ENCODE data around the gene FUT1. TPM values are rescaled to one million over a fixed set of nuclear protein-coding genes. Genes with fewer than 3 reads are reported as not detected.
A peak's percentile ranks its signal among the peaks of the same experiment; 100 is the strongest.

The FUT1 gene
- total RNA-seq, 1 experiment from 2014 or later: 11.5 TPM

GRCh38 chr19:48799358-48800300 lies 47.2 kb upstream of the FUT1 start:
- Mint-ChIP-seq H3K4me1 (peaks cover 15% of the 10 kb centered on the region), H3K36me3 (no peaks in the 10 kb centered on the region), H3K4me3 (no peak overlapping the region), H3K27ac (peak overlapping the region; percentile 78), H3K27me3 (ENCODE audit: low read depth) (no peaks in the 10 kb centered on the region; the same call in 1 of the 2 replicates), H3K9me3 (no peaks in the 10 kb centered on the region)
- DNase-seq (ENCODE audit: low spot score) (no peak), ATAC-seq (no peak)
- ChIA-PET CTCF (interaction anchor here (0.5 to 3.5 kb wide), 13 partner anchors 7 to 209 kb away, joined by 3 to 26 read pairs (median 6); partner anchors contain the start of genes GYS1, HSD17B14 and RUVBL2), POLR2A (interaction anchor here (0.6 kb wide), 1 partner anchor 123 kb away, joined by 3 read pairs; no protein-coding TSS in a partner anchor)
- TF ChIP-seq ELF4 (CRISPR knock-in tag; IDR thresholded peaks at IDR 0.05; ENCODE audit: low read depth) (no peak), MYBL2 (CRISPR knock-in tag; IDR thresholded peaks at IDR 0.05) (no peak), AR (CRISPR knock-in tag; IDR thresholded peaks at IDR 0.05) (no peak), KAT7 (CRISPR knock-in tag; IDR thresholded peaks at IDR 0.05; ENCODE audit: borderline replicate concordance) (no peak), IRF2 (CRISPR knock-in tag; IDR thresholded peaks at IDR 0.05; ENCODE audit: borderline replicate concordance, low read depth) (no peak), CREM (CRISPR knock-in tag; IDR thresholded peaks at IDR 0.05) (no peak), SP1 (CRISPR knock-in tag; conservative IDR thresholded peaks at IDR 0.05) (no peak), ZNF263 (CRISPR knock-in tag; IDR thresholded peaks at IDR 0.05; ENCODE audit: low read depth) (no peak), JAZF1 (CRISPR knock-in tag; IDR thresholded peaks at IDR 0.05) (no peak), SOX15 (CRISPR knock-in tag; IDR thresholded peaks at IDR 0.05) (no peak), NFATC4 (CRISPR knock-in tag; IDR thresholded peaks at IDR 0.05) (no peak), TP53 (CRISPR knock-in tag; IDR thresholded peaks at IDR 0.05) (no peak), HMGA2 (CRISPR knock-in tag; IDR thresholded peaks at IDR 0.05) (no peak), RORB (CRISPR knock-in tag; IDR thresholded peaks at IDR 0.05) (no peak), NR3C1 (CRISPR knock-in tag; conservative IDR thresholded peaks at IDR 0.05; ENCODE audit: low read depth) (no peak), ZNF532 (CRISPR knock-in tag; IDR thresholded peaks at IDR 0.05; ENCODE audit: borderline replicate concordance) (no peak), NR2C2 (CRISPR knock-in tag; IDR thresholded peaks at IDR 0.05) (no peak)

GRCh38 chr19:48798937-48799336 lies 46.5 kb upstream of the FUT1 start:
- ATAC-seq: peak; percentile 34
- Mint-ChIP-seq H3K27me3 (ENCODE audit: low read depth) (no peaks in the 10 kb centered on the region; the same call in 1 of the 2 replicates), H3K36me3 (no peaks in the 10 kb centered on the region), H3K4me3 (no peak overlapping the region), H3K9me3 (no peaks in the 10 kb centered on the region), H3K27ac (no peak overlapping the region), H3K4me1 (peaks cover 18% of the 10 kb centered on the region)
- 0 out of 2 replicates have a peak, but pooled peaks have one; percentile 44 for TF ChIP-seq SP1 (CRISPR knock-in tag; conservative IDR thresholded peaks at IDR 0.05)
- TF ChIP-seq ZNF423 (CRISPR knock-in tag; IDR thresholded peaks at IDR 0.05): peak; percentile 90
- no peak for TF ChIP-seq CTCF (IDR thresholded peaks at IDR 0.05)
- no peak for TF ChIP-seq ZNF281 (CRISPR knock-in tag; IDR thresholded peaks at IDR 0.05)
- POLR2A ChIA-PET: interaction anchor here (0.6 to 1.1 kb wide), 2 partner anchors 14 to 123 kb away, joined by 3 read pairs; no protein-coding TSS in a partner anchor
- peak; percentile 42 for DNase-seq (ENCODE audit: low spot score)
- CTCF ChIA-PET: interaction anchor here (0.5 to 3.5 kb wide), 14 partner anchors 8 to 210 kb away, joined by 3 to 26 read pairs (median 6); partner anchors contain the start of genes GYS1, HSD17B14 and RUVBL2
